ENCODE measurements around the gene IL10RA.

The IL10RA gene

GRCh38 chr11:117966908-117967307 lies 19.3 kb upstream of the IL10RA start:
- no peaks in the 10 kb centered on the region for H3K27me3 ChIP-seq (ENCODE audit: insufficient read depth, low read length)
- no peak overlapping the region for H3K27ac ChIP-seq (ENCODE audit: low read depth, low read length, poor library complexity, severe bottlenecking)
- no peaks in the 10 kb centered on the region for H3F3A ChIP-seq (ENCODE audit: insufficient read depth, low read length)
- no peaks in the 10 kb centered on the region for H3K9me3 ChIP-seq (ENCODE audit: low read length)
- TF ChIP-seq CTCF (IDR thresholded peaks at IDR 0.05; ENCODE audit: low read length) (no peak), EZH2 (IDR thresholded peaks at IDR 0.05; ENCODE audit: borderline replicate concordance, low read length) (no peak)
- H3K79me2 ChIP-seq (ENCODE audit: insufficient read depth, low read length), result no peaks in the 10 kb centered on the region
- H2AFZ ChIP-seq (ENCODE audit: low read length), result no peak overlapping the region
- H3K4me2 ChIP-seq (ENCODE audit: low read length), result no peak overlapping the region
- H4K20me1 ChIP-seq (ENCODE audit: insufficient read depth, low read length), result no peaks in the 10 kb centered on the region
- no peak overlapping the region for H3K4me3 ChIP-seq (ENCODE audit: low read depth, low read length, poor library complexity, severe bottlenecking)
- no peaks in the 10 kb centered on the region for H3K9me2 ChIP-seq (ENCODE audit: low read depth, low read length)
- no peaks in the 10 kb centered on the region for H3K4me1 ChIP-seq (ENCODE audit: insufficient read depth, low read length, severe bottlenecking)
- H3K36me3 ChIP-seq (ENCODE audit: insufficient read depth, low read length), result no peaks in the 10 kb centered on the region
- no peak overlapping the region for H3K9ac ChIP-seq (ENCODE audit: low read length)

- Histone ChIP-seq H3K4me3 (ENCODE audit: low read depth, low read length, poor library complexity, severe bottlenecking) (no peak overlapping the region), H3K79me2 (ENCODE audit: insufficient read depth, low read length) (no peaks in the 10 kb centered on the region), H3K4me2 (ENCODE audit: low read length) (no peak overlapping the region), H3K27ac (ENCODE audit: low read depth, low read length, poor library complexity, severe bottlenecking) (no peak overlapping the region), H3K4me1 (ENCODE audit: insufficient read depth, low read length, severe bottlenecking) (no peaks in the 10 kb centered on the region), H3K9me3 (ENCODE audit: low read length) (no peaks in the 10 kb centered on the region), H3F3A (ENCODE audit: insufficient read depth, low read length) (no peaks in the 10 kb centered on the region), H3K36me3 (ENCODE audit: insufficient read depth, low read length) (no peaks in the 10 kb centered on the region), H3K9ac (ENCODE audit: low read length) (no peak overlapping the region), H2AFZ (ENCODE audit: low read length) (no peak overlapping the region), H4K20me1 (ENCODE audit: insufficient read depth, low read length) (no peaks in the 10 kb centered on the region), H3K9me2 (ENCODE audit: low read depth, low read length) (no peaks in the 10 kb centered on the region), H3K27me3 (ENCODE audit: insufficient read depth, low read length) (no peaks in the 10 kb centered on the region)
- TF ChIP-seq EZH2 (IDR thresholded peaks at IDR 0.05; ENCODE audit: borderline replicate concordance, low read length) (no peak), CTCF (IDR thresholded peaks at IDR 0.05; ENCODE audit: low read length) (no peak)
Observed at GRCh38 chr11:117969160-117969991, 16.8 kb upstream of the IL10RA start.

- Histone ChIP-seq H2AFZ (ENCODE audit: low read length) (no peak overlapping the region), H3K79me2 (ENCODE audit: insufficient read depth, low read length) (no peaks in the 10 kb centered on the region), H3K4me1 (ENCODE audit: insufficient read depth, low read length, severe bottlenecking) (no peaks in the 10 kb centered on the region), H4K20me1 (ENCODE audit: insufficient read depth, low read length) (no peaks in the 10 kb centered on the region), H3K4me2 (ENCODE audit: low read length) (no peak overlapping the region), H3K9ac (ENCODE audit: low read length) (no peak overlapping the region), H3F3A (ENCODE audit: insufficient read depth, low read length) (no peaks in the 10 kb centered on the region), H3K36me3 (ENCODE audit: insufficient read depth, low read length) (no peaks in the 10 kb centered on the region), H3K27me3 (ENCODE audit: insufficient read depth, low read length) (no peaks in the 10 kb centered on the region), H3K4me3 (ENCODE audit: low read depth, low read length, poor library complexity, severe bottlenecking) (no peak overlapping the region), H3K27ac (ENCODE audit: low read depth, low read length, poor library complexity, severe bottlenecking) (no peak overlapping the region), H3K9me3 (ENCODE audit: low read length) (no peaks in the 10 kb centered on the region), H3K9me2 (ENCODE audit: low read depth, low read length) (no peaks in the 10 kb centered on the region)
- TF ChIP-seq EZH2 (IDR thresholded peaks at IDR 0.05; ENCODE audit: borderline replicate concordance, low read length) (no peak), CTCF (IDR thresholded peaks at IDR 0.05; ENCODE audit: low read length) (no peak)
Observed at GRCh38 chr11:117970400-117971024, 15.7 kb upstream of the IL10RA start.
